A673 (cell line): ENCODE data around the gene MAN2A2.

ENCODE experiments used
- EZH2 ChIP-seq: fragments of 200-600 bp; sonication (generic); IDR thresholded peaks from 2 replicates; pipeline ENCODE4 v1.6.1; 2017; ENCODE audit warnings: borderline replicate concordance, low read depth, mild to moderate bottlenecking, mixed read lengths, antibody characterized with exemption, low read length; ENCODE audit not compliant: poor library complexity, severe bottlenecking
- TF ChIP-seq, protein P1 (sequence below): fragments of 300-800, 200-600 bp; sonication (generic); conservative IDR thresholded peaks from 2 replicates; pipeline ENCODE4 v1.5.1; 2017; ENCODE audit warnings: low read depth, mild to moderate bottlenecking, antibody characterized with exemption, low read length, moderate library complexity, mixed read lengths

DNA sequence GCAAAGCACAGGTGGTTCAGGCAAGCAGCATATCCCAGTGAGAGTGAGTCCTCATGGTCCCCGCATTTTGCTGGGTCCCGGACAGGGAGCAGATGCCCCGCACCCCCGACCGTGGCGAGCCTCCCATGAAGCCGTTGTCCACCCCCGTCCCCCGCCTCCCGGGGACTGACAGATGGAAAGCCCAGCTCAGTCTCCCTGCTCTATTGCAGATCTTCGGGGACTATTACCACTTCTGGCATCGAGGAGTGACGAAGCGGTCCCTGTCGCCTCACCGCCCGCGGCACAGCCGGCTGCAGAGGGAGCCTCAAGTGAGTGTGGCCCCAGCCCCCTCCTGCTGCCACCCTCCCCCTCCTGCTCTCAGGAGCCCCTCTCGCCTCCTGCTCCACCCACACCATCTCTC lies 27.1 kb upstream of the MAN2A2 start:
- TF ChIP-seq EZH2 = no peak
- TF ChIP-seq, protein P1, sequence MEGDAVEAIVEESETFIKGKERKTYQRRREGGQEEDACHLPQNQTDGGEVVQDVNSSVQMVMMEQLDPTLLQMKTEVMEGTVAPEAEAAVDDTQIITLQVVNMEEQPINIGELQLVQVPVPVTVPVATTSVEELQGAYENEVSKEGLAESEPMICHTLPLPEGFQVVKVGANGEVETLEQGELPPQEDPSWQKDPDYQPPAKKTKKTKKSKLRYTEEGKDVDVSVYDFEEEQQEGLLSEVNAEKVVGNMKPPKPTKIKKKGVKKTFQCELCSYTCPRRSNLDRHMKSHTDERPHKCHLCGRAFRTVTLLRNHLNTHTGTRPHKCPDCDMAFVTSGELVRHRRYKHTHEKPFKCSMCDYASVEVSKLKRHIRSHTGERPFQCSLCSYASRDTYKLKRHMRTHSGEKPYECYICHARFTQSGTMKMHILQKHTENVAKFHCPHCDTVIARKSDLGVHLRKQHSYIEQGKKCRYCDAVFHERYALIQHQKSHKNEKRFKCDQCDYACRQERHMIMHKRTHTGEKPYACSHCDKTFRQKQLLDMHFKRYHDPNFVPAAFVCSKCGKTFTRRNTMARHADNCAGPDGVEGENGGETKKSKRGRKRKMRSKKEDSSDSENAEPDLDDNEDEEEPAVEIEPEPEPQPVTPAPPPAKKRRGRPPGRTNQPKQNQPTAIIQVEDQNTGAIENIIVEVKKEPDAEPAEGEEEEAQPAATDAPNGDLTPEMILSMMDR = no peak
